Neural progenitor cell (in vitro differentiated cells): ENCODE data around the gene TBC1D4.

Experiments
- CTCF ChIP-seq: fragments of 200-600 bp; sonication (generic); IDR thresholded peaks from 2 replicates; pipeline ENCODE4 v1.5.1; 2017; ENCODE audit warnings: antibody characterized with exemption, mild to moderate bottlenecking
- EZH2phosphoT487 ChIP-seq: fragments of 200-600 bp; sonication (generic); IDR thresholded peaks from 2 replicates; pipeline ENCODE4 v1.6.1; 2017; ENCODE audit warnings: antibody characterized with exemption

DNA sequence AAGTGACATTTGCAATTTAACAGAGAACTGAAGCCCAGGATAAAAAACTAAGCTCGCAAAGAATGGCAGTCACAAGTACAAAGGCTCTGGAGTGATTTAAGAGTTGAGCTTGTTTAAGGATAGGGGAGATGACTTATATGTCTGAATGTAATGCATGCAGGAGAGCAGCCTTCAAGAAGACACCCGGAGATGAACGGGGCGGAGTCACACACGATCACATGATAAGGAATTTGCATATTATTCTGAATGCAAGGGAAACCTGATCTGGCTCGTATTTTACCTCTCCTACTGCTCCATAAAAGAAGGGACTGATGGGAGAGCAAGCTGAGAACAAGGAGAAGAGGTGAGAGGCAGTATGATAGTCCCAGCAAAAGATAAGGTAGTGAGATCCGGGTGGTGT, 12.9 kb downstream of the TBC1D4 start:
- TF ChIP-seq CTCF (no peak), EZH2phosphoT487 (no peak)
